K562 (cell line): Measurements from ENCODE around the gene TSPAN15. TPM values are rescaled to one million over a fixed set of nuclear protein-coding genes. Genes with fewer than 3 reads are reported as not detected.

Source experiments
- BCOR ChIP-seq: fragments of 450-650 bp; IDR thresholded peaks from 2 replicates; pipeline ENCODE4 v1.6.1; 2016
- FOSL1 ChIP-seq: fragments of 200-800 bp; sonication (Bioruptor generic); conservative IDR thresholded peaks from 2 replicates; pipeline ENCODE4 v1.6.1; 2016; ENCODE audit warnings: missing genetic modification characterization, missing compliant biosample characterization
- GMEB1 ChIP-seq: fragments of 250-450 bp; sonication (Bioruptor Pico); IDR thresholded peaks from 2 replicates; pipeline ENCODE4 v1.4.0; 2020; ENCODE audit warnings: mild to moderate bottlenecking
- JUN ChIP-seq, 2 experiments: sonication (generic) in 1 of 2; formaldehyde crosslinking in 1 of 2; IDR thresholded peaks; 2 replicates each; pipeline versions ENCODE4 v1.6.1 to v1.8.0; 2012 to 2022; ENCODE audit warnings: borderline replicate concordance in 2 of 2, mild to moderate bottlenecking in 2 of 2, improper control_type of control experiment in 1 of 2, low read depth in 1 of 2, low read length in 1 of 2, missing genetic modification reagents in 1 of 2
- PYGO2 ChIP-seq: fragments of 450-650 bp; IDR thresholded peaks from 2 replicates; pipeline ENCODE4 v1.6.1; 2016; ENCODE audit warnings: mild to moderate bottlenecking, missing genetic modification characterization, moderate library complexity, missing compliant biosample characterization
- RBM34 ChIP-seq: fragments of 200-400 bp; formaldehyde crosslinking; IDR thresholded peaks from 2 replicates; pipeline ENCODE4 v1.6.1; 2018; ENCODE audit warnings: low read length, borderline replicate concordance; ENCODE audit not compliant: insufficient read depth
- STAG1 ChIP-seq: sonication (generic); formaldehyde crosslinking; IDR thresholded peaks from 2 replicates; pipeline ENCODE4 v1.5.0; 2020; ENCODE audit warnings: missing genetic modification reagents, borderline replicate concordance
- TOE1 ChIP-seq, 2 experiments: fragments of 450-650 bp in 1 of 2; sonication (generic) in 1 of 2; formaldehyde crosslinking in 1 of 2; IDR thresholded peaks; 2 replicates each; pipeline versions ENCODE4 v1.7.1 to v1.8.0; 2016 to 2022; ENCODE audit warnings: borderline replicate concordance in 2 of 2, mild to moderate bottlenecking in 2 of 2, antibody characterized with exemption in 1 of 2, inconsistent platforms in 1 of 2, low read depth in 1 of 2, missing genetic modification reagents in 1 of 2, moderate library complexity in 1 of 2
- USF1 ChIP-seq: sonication (generic); formaldehyde crosslinking; IDR thresholded peaks from 2 replicates; pipeline ENCODE4 v1.9.0; 2022; ENCODE audit warnings: mild to moderate bottlenecking, missing genetic modification reagents
- ZBTB1 ChIP-seq: sonication (generic); formaldehyde crosslinking; IDR thresholded peaks from 2 replicates; pipeline ENCODE4 v1.8.1; 2023; ENCODE audit warnings: missing genetic modification reagents, low read depth, mild to moderate bottlenecking, borderline replicate concordance
- ZNF57 ChIP-seq: fragments of 450-650 bp; formaldehyde crosslinking; IDR thresholded peaks from 2 replicates; pipeline ENCODE4 v1.4.0; 2020; ENCODE audit warnings: mild to moderate bottlenecking, moderate library complexity
- polyA plus RNA-seq, 8 experiments: library from polyadenylated mRNA; depleted of rRNA in 4 of 8; stranded (reverse) in 5 of 8; unstranded in 3 of 8; fragments of >200 nt; fragmentation: Nextera tagmentation in 2 of 8; fragmentation: Illumina TruSeq in 1 of 8; extraction: Ambion mirVana in 2 of 8; extraction: Trizol in 1 of 8; gene quantifications; 2 replicates each; pipeline versions ENCODE4 v1.2.1 to v1.2.3, GENCODE V29; 2011 to 2014; ENCODE audit warnings: inconsistent platforms in 1 of 8, missing spikeins in 1 of 8
- total RNA-seq, 7 experiments: library from RNA; depleted of rRNA in 6 of 7; stranded (reverse); fragments of >200 nt in 6 of 7; fragmentation: Illumina TruSeq in 2 of 7; extraction: Trizol in 2 of 7; gene quantifications; 2 replicates each; pipeline versions ENCODE4 v1.2.1 to v1.2.3, GENCODE V29; 2011 to 2021; ENCODE audit warnings: low replicate concordance in 1 of 7
- TF ChIP-seq, protein P1 (sequence below): sonication (generic); formaldehyde crosslinking; IDR thresholded peaks from 2 replicates; pipeline ENCODE4 v1.4.0; 2020; ENCODE audit warnings: mild to moderate bottlenecking, missing genetic modification reagents
- TF ChIP-seq, protein P2 (sequence below), 3 experiments: IDR thresholded peaks in 2 of 3; conservative IDR thresholded peaks in 1 of 3; 2 replicates each; pipeline ENCODE4 v1.5.1; 2011 to 2012; ENCODE audit warnings: low read length in 3 of 3, mild to moderate bottlenecking in 3 of 3, control low read depth in 2 of 3, improper control_type of control experiment in 1 of 3, inconsistent platforms in 1 of 3, low read depth in 1 of 3, mixed read lengths in 1 of 3, moderate library complexity in 1 of 3; ENCODE audit not compliant: insufficient read depth in 2 of 3
- TF ChIP-seq, protein P3 (sequence below): sonication (generic); formaldehyde crosslinking; IDR thresholded peaks from 2 replicates; pipeline ENCODE4 v1.8.0; 2022; ENCODE audit warnings: missing genetic modification reagents, mild to moderate bottlenecking, moderate library complexity, borderline replicate concordance
- TF ChIP-seq, protein P4 (sequence below): sonication (generic); formaldehyde crosslinking; IDR thresholded peaks from 2 replicates; pipeline ENCODE4 v1.9.0; 2022; ENCODE audit warnings: mild to moderate bottlenecking, missing genetic modification reagents

TSPAN15 gene
- total and polyA plus RNA-seq, 9 of the 15 experiments (the other 6 are each of a cell fraction or from before 2014, with no cell fraction given) = 0.33 to 1.0 (median 0.45) TPM; not detected in 2

GRCh38 chr10:69515699-69516259 is 64.5 kb downstream of the TSPAN15 start (continued):
- TF ChIP-seq, protein P1, sequence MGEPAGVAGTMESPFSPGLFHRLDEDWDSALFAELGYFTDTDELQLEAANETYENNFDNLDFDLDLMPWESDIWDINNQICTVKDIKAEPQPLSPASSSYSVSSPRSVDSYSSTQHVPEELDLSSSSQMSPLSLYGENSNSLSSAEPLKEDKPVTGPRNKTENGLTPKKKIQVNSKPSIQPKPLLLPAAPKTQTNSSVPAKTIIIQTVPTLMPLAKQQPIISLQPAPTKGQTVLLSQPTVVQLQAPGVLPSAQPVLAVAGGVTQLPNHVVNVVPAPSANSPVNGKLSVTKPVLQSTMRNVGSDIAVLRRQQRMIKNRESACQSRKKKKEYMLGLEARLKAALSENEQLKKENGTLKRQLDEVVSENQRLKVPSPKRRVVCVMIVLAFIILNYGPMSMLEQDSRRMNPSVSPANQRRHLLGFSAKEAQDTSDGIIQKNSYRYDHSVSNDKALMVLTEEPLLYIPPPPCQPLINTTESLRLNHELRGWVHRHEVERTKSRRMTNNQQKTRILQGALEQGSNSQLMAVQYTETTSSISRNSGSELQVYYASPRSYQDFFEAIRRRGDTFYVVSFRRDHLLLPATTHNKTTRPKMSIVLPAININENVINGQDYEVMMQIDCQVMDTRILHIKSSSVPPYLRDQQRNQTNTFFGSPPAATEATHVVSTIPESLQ (CRISPR knock-in tag) = no peak
- TF ChIP-seq PYGO2 = no peak
- peak; percentile 50; the same call in 1 of the 2 replicates for TF ChIP-seq ZBTB1 (CRISPR knock-in tag)
- TF ChIP-seq, protein P2, sequence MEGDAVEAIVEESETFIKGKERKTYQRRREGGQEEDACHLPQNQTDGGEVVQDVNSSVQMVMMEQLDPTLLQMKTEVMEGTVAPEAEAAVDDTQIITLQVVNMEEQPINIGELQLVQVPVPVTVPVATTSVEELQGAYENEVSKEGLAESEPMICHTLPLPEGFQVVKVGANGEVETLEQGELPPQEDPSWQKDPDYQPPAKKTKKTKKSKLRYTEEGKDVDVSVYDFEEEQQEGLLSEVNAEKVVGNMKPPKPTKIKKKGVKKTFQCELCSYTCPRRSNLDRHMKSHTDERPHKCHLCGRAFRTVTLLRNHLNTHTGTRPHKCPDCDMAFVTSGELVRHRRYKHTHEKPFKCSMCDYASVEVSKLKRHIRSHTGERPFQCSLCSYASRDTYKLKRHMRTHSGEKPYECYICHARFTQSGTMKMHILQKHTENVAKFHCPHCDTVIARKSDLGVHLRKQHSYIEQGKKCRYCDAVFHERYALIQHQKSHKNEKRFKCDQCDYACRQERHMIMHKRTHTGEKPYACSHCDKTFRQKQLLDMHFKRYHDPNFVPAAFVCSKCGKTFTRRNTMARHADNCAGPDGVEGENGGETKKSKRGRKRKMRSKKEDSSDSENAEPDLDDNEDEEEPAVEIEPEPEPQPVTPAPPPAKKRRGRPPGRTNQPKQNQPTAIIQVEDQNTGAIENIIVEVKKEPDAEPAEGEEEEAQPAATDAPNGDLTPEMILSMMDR (IDR thresholded peaks at IDR 0.05 in 2 of 3, conservative IDR thresholded peaks at IDR 0.05 in 1 of 3; ENCODE audit: insufficient read depth in 2 of 3, low read depth in 1 of 3, low read length in 3 of 3) = peak; percentile 94 to 97 (median 95)
- TF ChIP-seq FOSL1 (tag) = no peak
- TF ChIP-seq, protein P3, sequence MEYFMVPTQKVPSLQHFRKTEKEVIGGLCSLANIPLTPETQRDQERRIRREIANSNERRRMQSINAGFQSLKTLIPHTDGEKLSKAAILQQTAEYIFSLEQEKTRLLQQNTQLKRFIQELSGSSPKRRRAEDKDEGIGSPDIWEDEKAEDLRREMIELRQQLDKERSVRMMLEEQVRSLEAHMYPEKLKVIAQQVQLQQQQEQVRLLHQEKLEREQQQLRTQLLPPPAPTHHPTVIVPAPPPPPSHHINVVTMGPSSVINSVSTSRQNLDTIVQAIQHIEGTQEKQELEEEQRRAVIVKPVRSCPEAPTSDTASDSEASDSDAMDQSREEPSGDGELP (CRISPR knock-in tag) = peak; percentile 31; the same call in 1 of the 2 replicates
- peak; percentile 91 for TF ChIP-seq STAG1
- TF ChIP-seq, protein P4, sequence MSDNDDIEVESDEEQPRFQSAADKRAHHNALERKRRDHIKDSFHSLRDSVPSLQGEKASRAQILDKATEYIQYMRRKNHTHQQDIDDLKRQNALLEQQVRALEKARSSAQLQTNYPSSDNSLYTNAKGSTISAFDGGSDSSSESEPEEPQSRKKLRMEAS (CRISPR knock-in tag) = peak; percentile 22; the same call in 1 of the 2 replicates
- TF ChIP-seq GMEB1 (CRISPR knock-in tag) = no peak
- no peak for TF ChIP-seq RBM34
- no peak for TF ChIP-seq TOE1 (IDR thresholded peaks at IDR 0.05; ENCODE audit: borderline replicate concordance)
- TF ChIP-seq TOE1 (CRISPR knock-in tag; IDR thresholded peaks at IDR 0.05; ENCODE audit: borderline replicate concordance, low read depth) = 0 out of 2 replicates have a peak, but pooled peaks have one; percentile 69
- TF ChIP-seq BCOR = 0 out of 2 replicates have a peak, but pooled peaks have one; percentile 26
- no peak for TF ChIP-seq ZNF57 (CRISPR knock-in tag)
- TF ChIP-seq USF1 = 0 out of 2 replicates have a peak, but pooled peaks have one; percentile 41
- TF ChIP-seq JUN (IDR thresholded peaks at IDR 0.05; ENCODE audit: borderline replicate concordance, low read depth, low read length) = no peak
- TF ChIP-seq JUN (CRISPR knock-in tag; IDR thresholded peaks at IDR 0.05; ENCODE audit: borderline replicate concordance) = 0 out of 2 replicates have a peak, but pooled peaks have one; percentile 43
